Nephron (organoid): ENCODE data around the gene SLC35E1.

Experiments used
- H3K27ac Mint-ChIP-seq, 3 experiments: 2 replicates each; pipeline ENCODE4 v1.8.0; 2020; ENCODE audit warnings: mixed read lengths in 3 of 3, mild to moderate bottlenecking in 2 of 3, moderate library complexity in 1 of 3
- H3K27me3 Mint-ChIP-seq: 2 replicates; pipeline ENCODE4 v1.8.0; 2021; ENCODE audit warnings: low read depth, mild to moderate bottlenecking, moderate library complexity, mixed read lengths
- H3K36me3 Mint-ChIP-seq: 2 replicates; pipeline ENCODE4 v1.8.0; 2020; ENCODE audit warnings: low read depth, mixed read lengths
- H3K4me1 Mint-ChIP-seq: 2 replicates; pipeline ENCODE4 v1.8.0; 2020; ENCODE audit warnings: mixed read lengths
- H3K4me3 Mint-ChIP-seq, 3 experiments: 2 replicates each; pipeline ENCODE4 v1.8.0; 2020; ENCODE audit warnings: mild to moderate bottlenecking in 3 of 3, mixed read lengths in 3 of 3, moderate library complexity in 2 of 3
- H3K9me3 Mint-ChIP-seq: 2 replicates; pipeline ENCODE4 v1.8.0; 2020; ENCODE audit warnings: mixed read lengths
- CTCF ChIP-seq, 3 experiments: fragments of 200-600 bp; sonication (generic); IDR thresholded peaks; one replicate each; pipeline ENCODE4 v1.5.0; 2021; ENCODE audit warnings: antibody characterized with exemption in 3 of 3; ENCODE audit not compliant: unreplicated experiment in 3 of 3

SLC35E1 gene

GRCh38 chr19:16536130-16536529 lies 36.1 kb downstream of the SLC35E1 start:
- TF ChIP-seq CTCF (IDR thresholded peaks at IDR 0.05; ENCODE audit: unreplicated experiment in 3 of 3): no peak
- H3K4me1 Mint-ChIP-seq: peaks cover under 1% of the 10 kb centered on the region
- H3K27me3 Mint-ChIP-seq: no peaks in the 10 kb centered on the region
- peaks cover 58% of the 10 kb centered on the region for H3K36me3 Mint-ChIP-seq
- H3K27ac Mint-ChIP-seq: no peak overlapping the region
- H3K9me3 Mint-ChIP-seq: no peaks in the 10 kb centered on the region
- H3K4me3 Mint-ChIP-seq: no peak overlapping the region

- H3K36me3 Mint-ChIP-seq: peaks cover 59% of the 10 kb centered on the region
- H3K4me1 Mint-ChIP-seq: no peaks in the 10 kb centered on the region
- no peak overlapping the region for H3K27ac Mint-ChIP-seq
- no peaks in the 10 kb centered on the region for H3K27me3 Mint-ChIP-seq
- no peak overlapping the region for H3K4me3 Mint-ChIP-seq
- no peak for TF ChIP-seq CTCF (IDR thresholded peaks at IDR 0.05; ENCODE audit: unreplicated experiment in 3 of 3)
- no peaks in the 10 kb centered on the region for H3K9me3 Mint-ChIP-seq
These were observed 36.8 kb downstream of the SLC35E1 start for GRCh38 chr19:16535381-16535780.

GRCh38 chr19:16532440-16533234 lies 39.6 kb downstream of the SLC35E1 start:
- no peak overlapping the region for H3K27ac Mint-ChIP-seq
- no peaks in the 10 kb centered on the region for H3K27me3 Mint-ChIP-seq
- H3K4me3 Mint-ChIP-seq: no peak overlapping the region
- H3K36me3 Mint-ChIP-seq: peaks cover 58% of the 10 kb centered on the region
- no peaks in the 10 kb centered on the region for H3K9me3 Mint-ChIP-seq
- TF ChIP-seq CTCF (IDR thresholded peaks at IDR 0.05; ENCODE audit: unreplicated experiment in 3 of 3): no peak
- no peaks in the 10 kb centered on the region for H3K4me1 Mint-ChIP-seq

GRCh38 chr19:16531380-16531669 lies 40.9 kb downstream of the SLC35E1 start:
- Mint-ChIP-seq H3K4me3 (no peak overlapping the region), H3K27me3 (no peaks in the 10 kb centered on the region), H3K36me3 (peaks cover 58% of the 10 kb centered on the region), H3K4me1 (no peaks in the 10 kb centered on the region), H3K9me3 (no peaks in the 10 kb centered on the region), H3K27ac (no peak overlapping the region)
- no peak for TF ChIP-seq CTCF (IDR thresholded peaks at IDR 0.05; ENCODE audit: unreplicated experiment in 3 of 3)

GRCh38 chr19:16530540-16531379 lies 41.5 kb downstream of the SLC35E1 start:
- Mint-ChIP-seq H3K9me3 (no peaks in the 10 kb centered on the region), H3K4me1 (no peaks in the 10 kb centered on the region), H3K36me3 (peaks cover 57% of the 10 kb centered on the region)

More at GRCh38 chr19:16530540-16531379, 41.5 kb downstream of the SLC35E1 start:
- no peak overlapping the region for H3K4me3 Mint-ChIP-seq
- no peak for TF ChIP-seq CTCF (IDR thresholded peaks at IDR 0.05; ENCODE audit: unreplicated experiment in 3 of 3)
- H3K27ac Mint-ChIP-seq: no peak overlapping the region
- no peaks in the 10 kb centered on the region for H3K27me3 Mint-ChIP-seq
